GM20000 (cell line): ENCODE measurements around the gene APOC1.

Experiments used
- DNase-seq: peaks from one replicate; pipeline ENCODE4 v3.0.0; 2012; ENCODE audit warnings: low spot score
- CTCF ChIP-seq: IDR thresholded peaks from 2 replicates; pipeline ENCODE4 v1.5.1; 2012; ENCODE audit warnings: mild to moderate bottlenecking, control low read depth; ENCODE audit errors: extremely low read depth, missing control alignments

Gene APOC1

GRCh38 chr19:44957526-44957925, 43.1 kb downstream of the APOC1 start:
- no peak for TF ChIP-seq CTCF
- no peak for DNase-seq

- TF ChIP-seq CTCF: no peak
These were observed 43.7 kb downstream of the APOC1 start for GRCh38 chr19:44958090-44958489.

GRCh38 chr19:44959691-44960090, 45.3 kb downstream of the APOC1 start:
- DNase-seq: no peak
- TF ChIP-seq CTCF: no peak

More at GRCh38 chr19:44958090-44958489, 43.7 kb downstream of the APOC1 start:
- no peak for DNase-seq

- no peak for TF ChIP-seq CTCF
- DNase-seq: no peak
These were observed 46.7 kb downstream of the APOC1 start for GRCh38 chr19:44960906-44961728.

GRCh38 chr19:44961821-44962220, 47.4 kb downstream of the APOC1 start:
- no peak for TF ChIP-seq CTCF
- no peak for DNase-seq

- no peak for DNase-seq
- TF ChIP-seq CTCF: no peak
These were observed 53.7 kb downstream of the APOC1 start for GRCh38 chr19:44968118-44968517.

- DNase-seq: no peak
- TF ChIP-seq CTCF: no peak
These were observed 54.3 kb downstream of the APOC1 start for GRCh38 chr19:44968670-44969069.
